ENCODE data around the gene OCA2.
"Not testable (repeated sequence)": the region's sequence is repeated elsewhere in the genome, so short reads cannot be mapped to it uniquely, and the experiment has no call there.

The OCA2 gene

DNA sequence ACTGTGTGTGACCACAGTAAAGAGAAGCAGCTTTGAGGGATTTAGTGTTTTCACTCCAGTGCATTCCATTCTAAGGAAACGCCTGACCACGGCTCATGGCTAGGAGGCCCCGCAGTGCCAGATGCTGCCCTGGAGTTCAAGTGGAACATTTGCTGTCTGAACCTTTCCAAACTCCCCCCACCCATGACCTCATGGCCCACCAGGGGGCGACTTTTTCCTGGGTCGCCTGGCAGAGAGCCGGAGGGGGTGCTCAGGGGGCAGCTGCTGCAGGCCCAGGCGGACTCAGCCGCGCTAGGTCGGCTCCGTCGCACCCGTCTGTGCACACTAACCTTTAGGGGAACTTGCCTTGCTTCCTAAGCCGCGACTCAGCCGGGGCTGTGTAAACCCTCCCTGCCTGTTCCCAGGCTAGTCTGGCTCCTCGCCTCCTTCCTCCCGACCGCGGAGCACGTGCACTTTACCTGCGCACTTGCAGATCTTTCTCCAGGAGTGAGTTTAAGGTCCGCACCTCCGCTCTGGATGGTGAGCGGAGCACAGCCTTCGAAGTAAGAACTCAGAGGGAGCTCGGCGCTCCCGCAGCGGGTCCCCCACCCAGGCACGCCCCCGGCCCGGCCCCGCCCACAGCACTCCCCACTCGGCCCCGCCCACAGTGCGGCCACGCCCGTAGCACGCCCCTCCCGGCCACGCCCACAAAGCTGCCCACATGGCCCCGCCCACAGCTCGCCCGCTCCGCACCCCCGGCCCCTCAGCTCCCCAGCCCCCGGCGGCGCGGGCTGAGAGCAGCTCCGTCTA is at the start of gene OCA2:
OCA2 (minus strand) TSS at position 550 of the 789 bp plus-strand sequence. CDS start 17,441 bp downstream, outside the sequence.
- DNase-seq: no peak

DNA sequence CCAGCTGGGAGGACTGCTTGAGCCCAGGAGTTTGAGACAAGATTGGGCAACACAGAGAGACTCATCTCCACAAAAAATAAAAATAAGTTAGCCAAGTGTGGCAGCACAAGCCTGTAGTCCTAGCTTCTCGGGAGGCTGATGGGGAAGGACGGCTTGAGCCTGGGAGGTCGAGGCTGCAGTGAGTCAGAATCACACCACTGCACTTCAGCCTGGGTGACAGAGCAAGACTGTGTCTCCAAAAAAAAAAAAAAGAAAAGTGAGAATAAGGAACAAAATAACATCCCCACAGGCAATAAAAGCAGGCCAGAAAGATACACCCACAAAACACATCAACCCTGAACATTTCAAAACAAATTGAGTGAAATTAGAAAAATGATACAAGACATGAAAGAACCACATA is 48.7 kb upstream of the OCA2 start:
- DNase-seq: no peak

DNA sequence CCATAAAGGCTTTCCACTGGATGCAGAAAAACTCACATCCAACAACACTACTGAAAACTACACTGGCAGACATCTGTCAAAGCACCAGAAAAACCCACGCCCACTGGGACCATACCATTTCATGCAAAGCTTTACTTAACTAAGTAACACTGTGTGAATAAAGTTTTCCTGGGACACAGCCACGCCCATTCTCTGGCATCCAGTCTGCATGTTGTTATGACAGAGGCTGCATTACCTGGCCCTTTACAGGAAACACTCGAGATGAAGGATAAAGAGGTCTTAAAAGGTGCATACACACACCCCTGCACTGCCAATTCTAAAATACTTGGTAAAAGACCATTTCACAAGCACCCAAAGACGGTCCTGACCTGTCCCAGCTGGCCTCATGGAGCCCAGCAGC is 46.3 kb upstream of the OCA2 start:
- not testable (repeated sequence) for DNase-seq

DNA sequence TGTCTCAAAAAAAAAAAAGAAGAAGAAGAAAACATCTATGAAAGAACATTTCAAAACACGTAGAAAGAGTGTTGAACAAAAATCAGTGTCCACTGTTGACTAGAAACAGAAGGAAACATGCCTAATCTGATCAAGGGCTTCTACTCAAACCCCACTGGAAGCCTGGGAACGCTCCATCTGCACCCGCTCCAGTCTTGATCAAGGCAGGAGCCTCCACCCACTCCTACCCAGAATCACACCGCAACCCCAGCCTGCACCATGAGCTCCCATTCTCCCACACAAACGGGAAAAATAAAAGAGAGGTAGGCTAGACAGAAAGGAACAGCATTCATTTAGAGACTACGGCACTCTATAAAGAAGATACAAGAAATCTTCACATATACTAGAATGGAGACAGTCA is 40.9 kb upstream of the OCA2 start:
- DNase-seq: no peak

DNA sequence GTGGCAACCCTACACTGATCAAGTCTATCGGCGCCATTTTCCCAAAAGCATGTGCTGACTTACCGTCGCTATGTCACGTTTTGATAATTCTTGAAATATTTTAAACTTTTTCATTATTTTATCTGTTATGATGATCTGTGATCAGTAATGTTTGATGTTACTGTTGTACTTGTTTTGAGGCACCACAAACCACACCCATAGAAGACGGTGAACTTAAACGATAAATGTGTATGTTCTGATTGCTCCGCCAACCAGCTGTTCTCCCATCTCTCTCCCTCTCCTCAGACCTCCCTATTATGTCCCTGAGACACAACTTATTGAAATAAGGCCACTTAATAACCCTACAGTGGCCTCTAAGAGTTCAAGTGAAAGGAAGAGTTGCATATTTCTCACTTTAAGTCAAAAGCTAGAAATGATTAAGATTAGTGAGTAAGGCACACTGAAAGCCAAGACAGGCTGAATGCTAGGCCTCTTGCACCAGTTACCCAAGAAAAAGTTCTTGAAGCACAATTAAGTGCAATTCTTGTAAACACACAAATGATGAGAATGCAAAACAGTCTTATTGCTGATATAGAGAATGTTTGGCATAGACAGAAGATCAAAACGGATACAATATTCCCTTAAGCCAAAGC is 38.4 kb upstream of the OCA2 start:
- not testable (repeated sequence) for DNase-seq

DNA sequence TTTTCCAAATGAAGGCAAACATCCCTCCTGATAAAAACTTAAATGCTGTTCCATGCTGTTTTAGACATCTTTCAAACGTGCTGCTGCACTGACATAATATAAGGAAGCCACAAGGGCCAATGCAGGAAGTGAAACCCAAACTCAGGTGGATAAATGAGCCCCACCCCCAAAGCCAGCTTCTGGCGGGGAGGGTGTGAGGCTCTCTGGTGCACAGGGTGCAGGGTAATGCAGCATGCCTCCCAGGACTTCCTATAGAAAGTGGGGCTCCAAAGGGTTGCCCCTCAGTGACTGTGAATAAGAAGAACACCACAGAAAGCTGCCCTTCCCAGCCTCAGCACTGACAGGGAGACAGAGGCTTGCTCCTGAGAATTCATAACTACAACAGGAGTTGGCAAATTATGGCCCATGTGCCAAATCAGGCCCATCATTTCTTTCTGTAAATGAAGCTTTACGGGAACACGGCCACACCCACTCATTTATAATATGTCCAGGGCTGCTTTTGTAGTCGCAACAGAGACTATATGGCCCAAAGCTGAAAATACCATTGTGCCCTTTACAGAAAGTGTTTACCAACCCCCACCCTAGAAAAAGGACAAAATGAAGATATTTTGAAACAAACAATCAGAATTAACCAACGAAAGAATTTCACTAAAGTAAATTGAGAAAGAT is 37.3 kb upstream of the OCA2 start:
- not testable (repeated sequence) for DNase-seq

DNA sequence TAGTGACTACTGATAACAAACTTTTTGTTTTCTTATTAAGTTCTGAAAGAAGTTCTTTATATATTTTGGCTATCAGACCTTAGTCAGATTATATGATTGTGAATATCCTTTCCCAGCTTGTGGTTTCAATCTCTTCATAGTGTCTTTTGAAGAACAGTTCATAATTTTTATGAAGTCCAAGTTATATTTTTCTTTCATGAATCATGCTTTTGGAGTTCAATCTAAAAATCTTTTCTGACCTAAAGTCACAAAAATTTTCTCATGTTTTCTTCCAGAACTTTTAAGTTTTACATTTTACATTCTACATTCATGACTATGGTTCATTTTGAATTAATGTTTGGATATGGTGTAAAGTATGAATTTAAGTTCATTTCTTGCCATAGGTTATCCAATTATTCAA is 34.2 kb upstream of the OCA2 start:
- DNase-seq: no peak

DNA sequence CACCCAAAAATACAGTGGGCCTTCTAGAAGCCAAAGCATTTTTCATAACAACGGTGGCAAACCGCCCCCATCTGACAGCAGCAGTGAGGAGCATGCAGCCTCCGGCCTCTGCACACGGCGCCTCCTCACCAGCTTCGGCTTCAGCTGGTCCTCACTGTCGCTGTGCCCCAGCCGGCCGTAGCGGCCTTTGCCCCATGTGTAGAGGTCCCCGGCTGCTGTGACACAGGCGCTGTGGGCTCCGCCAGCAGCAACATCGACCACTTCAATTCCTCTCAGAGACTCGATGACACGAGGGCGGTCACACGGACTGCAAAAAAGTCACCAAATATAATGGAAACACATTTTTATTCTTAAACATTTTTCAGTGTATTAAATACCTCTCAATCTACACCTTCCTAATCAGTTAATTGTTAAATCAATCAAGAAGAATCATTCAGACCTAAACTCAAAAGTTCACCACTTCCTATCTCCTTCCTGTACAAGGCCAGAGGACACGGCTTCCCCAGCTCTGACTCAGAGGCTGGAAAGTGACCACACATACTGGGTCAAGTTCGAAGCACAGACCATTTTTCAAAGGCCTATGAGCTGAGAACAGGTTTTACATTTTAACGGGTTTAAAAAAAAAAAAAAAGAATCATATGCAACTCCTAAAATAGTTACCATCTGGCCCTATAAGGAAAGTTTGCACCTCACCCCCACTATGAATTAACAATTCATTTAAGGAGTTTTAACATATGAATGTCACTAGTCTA is 33.6 kb upstream of the OCA2 start:
- no peak for DNase-seq

DNA sequence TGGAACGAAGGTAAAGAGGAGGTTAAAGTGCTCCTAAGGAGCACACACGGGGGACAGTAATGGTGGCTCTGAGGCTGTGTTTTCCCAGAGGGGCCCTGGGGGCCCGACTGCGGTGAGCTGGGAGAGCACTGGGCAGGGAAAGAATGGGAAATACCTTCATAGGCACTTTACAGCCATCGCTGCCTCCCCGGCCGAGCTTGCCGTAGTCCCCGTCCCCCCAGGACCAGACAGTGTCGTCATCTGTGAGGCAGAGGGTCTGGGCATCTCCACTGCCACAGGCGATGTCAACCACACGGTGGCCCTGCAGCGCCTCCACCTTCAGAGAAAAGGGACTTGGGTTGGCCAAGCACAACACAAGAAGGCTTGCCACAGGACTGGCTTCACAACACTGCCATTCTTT is 32.8 kb upstream of the OCA2 start:
- DNase-seq: no peak

DNA sequence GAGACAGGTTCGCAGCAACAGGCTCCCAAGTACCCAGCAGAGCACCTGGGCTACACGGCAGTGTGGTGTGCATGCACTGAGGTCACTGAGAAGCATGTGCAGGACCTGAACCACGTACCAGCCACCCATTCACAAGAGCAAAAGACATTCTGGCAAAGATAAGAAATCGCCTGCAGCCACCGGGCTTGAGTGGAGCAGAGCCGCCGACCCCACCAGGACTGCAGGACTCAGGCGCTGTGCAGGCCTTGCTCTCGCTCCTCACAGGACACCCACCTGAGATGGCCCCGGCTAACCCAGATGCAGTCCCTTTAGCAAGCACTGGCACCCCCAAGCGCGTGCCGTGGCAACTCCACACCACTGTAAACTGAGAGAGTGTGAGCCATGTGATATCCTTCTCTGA is 32.3 kb upstream of the OCA2 start:
- no peak for DNase-seq

DNA sequence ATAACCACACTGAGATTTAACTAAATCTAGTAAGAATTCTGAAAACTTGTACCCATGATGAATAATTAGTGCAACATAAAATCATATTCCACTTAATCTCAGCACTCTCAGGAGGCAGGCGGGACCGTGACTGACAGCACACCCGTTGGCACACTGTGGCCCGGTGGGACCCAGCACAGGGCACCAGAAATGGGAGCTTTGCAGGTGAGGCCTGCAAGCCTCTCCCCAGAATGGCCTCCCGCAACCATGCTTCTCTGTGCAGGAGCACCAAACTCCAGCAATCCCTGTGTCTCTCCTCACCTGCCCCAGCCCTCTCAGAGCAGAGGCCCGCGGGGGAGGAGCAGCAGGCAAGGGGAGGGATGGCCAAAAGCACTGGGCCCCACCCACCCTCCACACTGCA is 31.5 kb upstream of the OCA2 start:
- no peak for DNase-seq

DNA sequence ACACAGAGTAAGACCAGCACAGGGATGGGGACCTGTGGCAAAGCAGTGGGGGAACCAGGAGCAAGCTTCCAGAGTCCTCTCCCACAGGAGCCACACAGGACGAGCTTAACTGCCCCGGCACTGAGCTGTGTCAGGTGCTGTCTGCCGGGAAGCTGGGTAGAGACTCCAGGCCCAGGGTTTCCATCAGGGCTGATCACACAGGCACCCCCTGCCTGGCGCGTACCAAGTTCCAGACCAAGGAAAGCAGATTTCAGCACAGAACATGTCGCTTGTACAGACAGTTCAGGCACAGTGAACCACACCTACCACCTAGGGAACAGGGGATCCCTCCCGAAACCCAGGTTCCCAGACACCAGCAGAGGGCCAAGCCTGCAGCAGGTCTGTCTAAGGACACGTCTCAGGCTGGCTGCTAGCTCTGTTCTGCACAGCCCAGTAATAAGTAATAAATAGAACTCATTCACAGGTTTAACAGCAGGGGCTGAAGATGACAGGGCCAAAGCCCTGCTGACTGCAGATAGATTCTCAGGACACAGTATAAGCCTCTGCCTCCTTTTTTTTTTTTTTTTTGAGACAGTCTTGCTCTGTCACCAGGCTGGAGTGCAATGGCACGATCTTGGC is 30.2 kb upstream of the OCA2 start:
- DNase-seq: no peak

DNA sequence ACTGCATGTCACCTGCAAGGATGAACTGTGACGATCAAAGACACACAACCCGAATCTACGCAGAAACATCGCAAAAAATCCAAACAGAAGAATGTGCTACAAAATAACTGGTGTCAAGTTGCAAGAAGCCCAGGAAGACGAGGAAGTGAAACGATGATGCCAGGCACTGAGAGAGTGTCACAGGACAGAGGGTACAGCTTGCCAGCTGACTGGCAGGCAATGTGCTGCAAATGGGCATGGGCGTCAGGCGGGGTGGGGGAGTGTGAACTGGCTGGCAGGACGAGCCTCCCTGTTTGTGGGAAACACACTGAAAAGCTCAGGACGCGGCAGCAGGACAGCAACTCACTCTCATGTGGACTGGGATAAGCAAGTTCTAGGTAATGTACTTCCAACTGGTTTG is 28.9 kb upstream of the OCA2 start:
- no peak for DNase-seq

DNA sequence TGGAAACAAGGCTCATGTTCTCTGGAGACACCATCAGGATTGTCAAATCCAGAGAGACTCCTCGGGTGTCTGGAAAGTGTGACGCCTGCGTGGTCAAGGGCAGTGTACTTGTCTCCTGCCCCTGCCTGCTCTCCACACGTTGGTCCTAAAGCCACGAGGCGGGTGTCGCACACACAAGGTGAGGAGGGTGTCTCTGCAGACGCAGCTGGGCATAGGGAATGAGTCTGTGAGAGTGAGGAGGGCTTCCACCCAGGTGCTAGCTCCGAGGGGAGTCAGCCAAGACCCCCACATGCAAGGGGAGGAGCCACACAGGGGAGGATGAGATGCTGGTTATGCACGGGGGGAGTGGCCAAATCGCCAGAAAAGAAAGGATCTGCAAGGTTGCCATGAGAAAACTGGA is 27.9 kb upstream of the OCA2 start:
- no peak for DNase-seq

DNA sequence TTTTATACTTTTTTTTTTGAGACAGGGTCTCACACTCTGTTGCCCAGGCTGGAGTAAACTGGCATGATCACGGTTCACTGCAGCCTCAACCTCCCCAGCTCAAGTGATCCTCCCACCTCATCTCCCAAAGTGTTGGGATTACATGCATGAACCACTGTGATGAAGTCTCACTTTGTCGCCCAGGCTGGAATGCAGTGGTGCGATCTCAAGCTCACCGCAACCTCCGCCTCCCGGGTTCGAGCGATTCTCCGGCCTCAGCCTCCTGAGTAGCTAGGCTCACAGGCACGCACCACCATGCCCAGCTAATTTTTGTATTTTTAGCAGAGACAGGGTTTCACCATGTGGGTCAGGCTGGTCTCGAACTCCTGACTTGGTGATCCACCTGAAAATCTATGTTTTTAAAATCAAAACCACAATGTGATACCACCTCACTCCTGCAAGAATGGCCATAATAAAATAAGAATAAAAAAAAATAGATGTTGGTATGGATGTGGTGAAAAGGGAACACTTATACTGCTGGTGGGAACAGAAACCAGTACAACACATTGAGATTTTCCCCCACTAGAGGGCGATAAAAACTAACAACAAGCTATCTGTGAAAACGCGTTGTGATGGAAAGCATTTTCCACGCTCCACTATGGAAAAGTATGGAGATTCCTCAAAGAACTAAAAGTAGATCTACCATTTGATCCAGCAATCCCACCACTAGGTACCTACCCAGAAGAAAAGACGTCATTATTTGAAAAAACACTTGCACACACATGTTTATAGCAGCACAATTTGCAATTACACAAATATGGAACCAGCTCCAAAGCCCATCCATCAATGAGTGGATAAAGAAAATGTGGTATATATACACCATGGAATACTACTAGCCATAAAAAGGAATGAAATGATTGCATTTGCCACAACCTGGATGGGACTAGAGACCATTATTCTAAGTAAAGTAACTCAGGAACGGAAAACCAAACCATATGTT is 26.8 kb upstream of the OCA2 start:
- DNase-seq: no peak

DNA sequence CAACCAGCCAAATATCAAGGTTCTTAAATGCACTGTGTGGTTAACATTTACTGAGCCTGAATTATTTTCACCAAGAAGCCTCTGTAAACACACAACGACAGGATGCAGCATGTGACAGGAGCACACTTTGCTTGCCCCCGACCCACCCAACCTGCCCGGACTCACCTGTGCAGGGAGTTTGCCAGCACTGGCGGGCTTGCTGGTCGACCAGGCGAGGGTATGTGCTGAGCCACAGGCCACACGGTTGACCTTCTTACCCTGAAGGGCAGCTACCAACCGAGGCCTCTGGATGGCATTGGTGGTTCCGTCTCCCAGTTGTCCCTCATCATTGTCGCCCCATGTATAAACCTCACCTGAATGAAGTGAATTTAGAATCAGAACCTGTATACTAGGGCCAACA is 25.7 kb upstream of the OCA2 start:
- DNase-seq: no peak

DNA sequence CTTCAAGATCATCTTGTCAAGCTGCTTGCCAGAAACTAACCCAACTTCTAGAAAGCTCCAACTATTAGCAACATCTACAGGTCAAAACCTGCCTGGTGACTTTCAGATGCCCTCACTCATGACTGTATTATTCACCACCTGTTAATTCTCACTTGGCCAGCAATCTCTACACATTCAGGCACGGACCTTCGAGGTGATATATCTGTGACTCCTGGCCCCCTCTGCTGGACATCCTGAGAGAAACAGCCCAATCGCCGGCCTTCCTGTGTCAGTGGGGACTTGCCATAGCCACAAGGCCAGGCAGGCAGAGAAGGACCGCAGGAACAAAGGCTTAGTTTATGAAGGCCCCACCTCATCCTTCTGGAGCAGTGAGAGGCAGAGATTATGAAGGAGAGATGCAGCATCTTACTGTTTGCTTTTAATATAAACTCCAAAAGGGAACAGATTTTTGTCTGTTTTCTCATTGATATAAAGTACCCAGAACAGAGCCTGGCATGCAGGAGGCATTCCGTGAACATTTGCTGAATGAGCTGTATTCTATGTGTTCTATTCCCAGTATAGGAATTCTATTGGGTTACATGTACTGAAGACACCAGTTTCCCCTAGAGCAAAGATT is 24.4 kb upstream of the OCA2 start:
- no peak for DNase-seq

DNA sequence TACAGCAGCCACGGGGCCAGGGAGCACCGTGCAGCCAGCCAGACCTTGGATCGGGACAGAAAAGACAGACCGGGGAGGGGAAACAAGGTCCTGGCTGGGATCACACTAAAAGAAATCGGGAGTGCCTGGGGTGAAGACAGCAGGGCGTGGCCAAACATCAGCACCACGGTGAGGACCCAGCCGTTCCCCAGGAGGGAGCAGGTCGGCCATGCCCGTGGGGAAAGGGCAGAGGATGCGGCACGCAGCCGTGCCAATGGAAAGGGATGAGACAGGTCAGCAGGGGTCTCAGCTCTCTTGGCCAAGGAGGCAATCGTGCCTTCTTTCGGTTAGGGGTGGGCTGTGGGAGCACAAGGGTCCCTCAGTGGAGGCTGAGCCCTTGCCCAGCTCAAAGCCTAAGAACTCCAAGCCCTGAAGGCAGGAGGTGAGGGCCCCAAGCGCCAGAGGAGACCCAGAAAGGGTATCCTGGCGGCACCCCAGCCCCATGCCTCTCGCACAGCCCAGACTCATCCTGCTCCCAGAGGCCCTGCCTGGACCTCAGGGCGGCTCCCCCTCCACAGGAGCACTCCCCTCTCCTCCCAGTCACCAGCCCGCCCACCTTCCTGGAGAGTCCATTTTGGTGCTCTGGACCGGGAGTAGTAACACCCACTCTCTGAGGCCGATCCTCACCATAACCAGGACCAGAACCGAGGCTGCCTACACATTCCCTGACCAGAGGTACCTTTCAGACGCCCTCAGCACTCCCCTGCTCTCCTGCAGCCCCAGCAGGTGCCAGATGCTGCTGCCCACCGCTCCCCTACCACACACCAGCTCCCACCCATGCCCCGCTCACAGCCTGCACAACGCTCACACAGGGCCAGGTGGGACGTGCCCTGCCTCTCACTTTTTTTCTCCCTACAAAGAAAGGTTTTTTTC is 23.2 kb upstream of the OCA2 start:
- DNase-seq: no peak

DNA sequence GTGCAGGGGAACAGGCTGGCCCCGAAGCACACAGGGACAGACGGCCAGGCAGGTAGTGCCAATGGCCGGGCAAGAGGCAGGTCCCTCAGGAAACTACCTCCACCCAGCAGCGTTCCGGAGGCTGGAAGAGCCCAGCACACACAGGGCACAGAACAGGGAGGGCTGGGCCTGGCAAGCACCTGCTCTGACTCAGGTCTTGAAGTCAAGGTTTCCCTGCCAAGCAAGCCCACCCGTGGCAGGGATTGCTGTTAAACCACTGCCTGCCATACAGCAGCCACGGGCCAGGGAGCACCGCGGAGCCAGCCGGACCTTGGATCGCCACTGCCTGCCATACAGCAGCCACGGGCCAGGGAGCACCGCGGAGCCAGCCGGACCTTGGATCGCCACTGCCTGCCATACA is 22.5 kb upstream of the OCA2 start:
- DNase-seq: not testable (repeated sequence)

DNA sequence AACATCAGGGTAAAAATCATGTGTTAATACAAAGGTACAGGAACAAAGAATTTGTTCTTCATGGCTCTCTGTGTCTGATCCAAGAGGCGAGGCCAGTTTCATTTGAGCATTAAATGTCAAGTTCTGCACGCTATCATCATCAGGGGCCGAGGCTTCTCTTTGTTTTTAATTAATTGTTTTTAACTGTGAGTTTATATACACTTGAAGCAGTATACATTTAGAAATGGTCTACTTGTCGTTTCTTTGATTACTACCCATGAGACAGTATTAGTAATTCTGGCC is 21.2 kb upstream of the OCA2 start:
- DNase-seq: no peak

Data from NCI-H446 treated with DMSO at 0.1 percent for 48 hours (cell line).